ENCODE measurements around the gene HJV.
"Not testable (repeated sequence)": the region's sequence is repeated elsewhere in the genome, so short reads cannot be mapped to it uniquely, and the experiment has no call there.

Gene HJV

DNA sequence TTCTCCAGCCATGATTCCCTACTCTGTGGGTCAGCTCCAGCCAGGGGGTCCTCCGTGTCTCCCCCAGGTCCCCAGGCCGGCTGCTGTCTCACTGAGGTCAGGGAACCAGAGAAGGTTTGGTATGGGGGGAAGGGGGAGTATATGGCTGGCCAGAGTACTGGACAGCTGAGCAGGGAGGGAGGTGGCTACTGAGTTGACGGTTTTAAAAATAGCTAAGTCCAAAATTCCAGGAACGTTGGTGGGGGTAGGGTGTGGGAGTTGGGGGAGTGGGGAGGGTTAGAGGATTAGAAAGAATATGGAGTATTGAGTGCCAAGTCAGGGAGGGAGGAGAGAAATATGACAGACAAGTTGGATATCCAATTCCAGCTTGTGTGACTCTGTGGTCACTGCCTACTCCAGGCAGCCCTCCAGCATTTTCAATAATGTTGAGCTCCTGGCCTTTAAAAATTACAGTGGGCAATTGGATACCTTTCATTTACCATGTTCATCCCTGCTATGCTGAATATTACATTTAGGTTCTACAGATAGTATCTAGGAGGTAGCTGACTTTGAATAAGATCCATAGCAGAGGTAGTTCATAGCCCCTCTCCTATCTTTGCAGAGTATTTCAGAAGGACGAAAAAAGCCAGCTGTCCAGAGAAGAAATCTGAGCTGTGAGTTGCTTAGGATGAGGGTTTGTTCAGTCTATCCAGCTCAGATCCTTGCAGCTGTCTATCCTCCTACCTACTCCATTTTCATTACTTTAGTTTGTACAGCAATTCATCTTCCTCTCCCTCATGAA is at the start of gene HJV:
TSS of gene HJV (minus strand) at position 114 of the 781 bp plus-strand sequence. CDS start 1,504 bp downstream, outside the sequence.
- TF ChIP-seq, protein P1, sequence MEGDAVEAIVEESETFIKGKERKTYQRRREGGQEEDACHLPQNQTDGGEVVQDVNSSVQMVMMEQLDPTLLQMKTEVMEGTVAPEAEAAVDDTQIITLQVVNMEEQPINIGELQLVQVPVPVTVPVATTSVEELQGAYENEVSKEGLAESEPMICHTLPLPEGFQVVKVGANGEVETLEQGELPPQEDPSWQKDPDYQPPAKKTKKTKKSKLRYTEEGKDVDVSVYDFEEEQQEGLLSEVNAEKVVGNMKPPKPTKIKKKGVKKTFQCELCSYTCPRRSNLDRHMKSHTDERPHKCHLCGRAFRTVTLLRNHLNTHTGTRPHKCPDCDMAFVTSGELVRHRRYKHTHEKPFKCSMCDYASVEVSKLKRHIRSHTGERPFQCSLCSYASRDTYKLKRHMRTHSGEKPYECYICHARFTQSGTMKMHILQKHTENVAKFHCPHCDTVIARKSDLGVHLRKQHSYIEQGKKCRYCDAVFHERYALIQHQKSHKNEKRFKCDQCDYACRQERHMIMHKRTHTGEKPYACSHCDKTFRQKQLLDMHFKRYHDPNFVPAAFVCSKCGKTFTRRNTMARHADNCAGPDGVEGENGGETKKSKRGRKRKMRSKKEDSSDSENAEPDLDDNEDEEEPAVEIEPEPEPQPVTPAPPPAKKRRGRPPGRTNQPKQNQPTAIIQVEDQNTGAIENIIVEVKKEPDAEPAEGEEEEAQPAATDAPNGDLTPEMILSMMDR (IDR thresholded peaks at IDR 0.05; ENCODE audit: borderline replicate concordance, control extremely low read depth, extremely low read depth, insufficient read depth, missing control alignments): no peak
- in situ Hi-C loops (cut with MboI; ENCODE audit: low sequenced_read_pairs, unreplicated experiment): no loop called here
- no peak for DNase-seq (ENCODE audit: low spot score)

DNA sequence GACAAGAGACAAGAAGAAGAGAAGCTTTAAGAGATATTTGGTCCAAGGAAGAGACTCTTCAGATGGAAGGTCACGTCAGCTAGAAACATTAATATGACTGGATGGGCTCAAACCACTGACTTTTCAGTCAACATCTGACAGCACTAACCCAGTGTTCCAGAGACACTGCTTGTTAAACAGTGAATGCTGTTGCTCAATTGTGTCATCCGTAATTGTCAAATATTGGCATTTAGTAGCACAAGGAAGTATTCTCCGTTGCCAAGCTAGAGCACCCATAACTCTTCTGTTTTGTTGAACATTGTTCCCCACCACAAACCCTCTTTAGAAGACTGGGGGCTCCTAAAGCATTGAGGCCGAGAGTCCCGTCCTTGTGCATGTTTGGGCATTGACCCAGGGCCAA is 37.6 kb upstream of the HJV start:
- in situ Hi-C loops (cut with MboI; ENCODE audit: low sequenced_read_pairs, unreplicated experiment); DNase-seq (ENCODE audit: low spot score): not testable (repeated sequence)

DNA sequence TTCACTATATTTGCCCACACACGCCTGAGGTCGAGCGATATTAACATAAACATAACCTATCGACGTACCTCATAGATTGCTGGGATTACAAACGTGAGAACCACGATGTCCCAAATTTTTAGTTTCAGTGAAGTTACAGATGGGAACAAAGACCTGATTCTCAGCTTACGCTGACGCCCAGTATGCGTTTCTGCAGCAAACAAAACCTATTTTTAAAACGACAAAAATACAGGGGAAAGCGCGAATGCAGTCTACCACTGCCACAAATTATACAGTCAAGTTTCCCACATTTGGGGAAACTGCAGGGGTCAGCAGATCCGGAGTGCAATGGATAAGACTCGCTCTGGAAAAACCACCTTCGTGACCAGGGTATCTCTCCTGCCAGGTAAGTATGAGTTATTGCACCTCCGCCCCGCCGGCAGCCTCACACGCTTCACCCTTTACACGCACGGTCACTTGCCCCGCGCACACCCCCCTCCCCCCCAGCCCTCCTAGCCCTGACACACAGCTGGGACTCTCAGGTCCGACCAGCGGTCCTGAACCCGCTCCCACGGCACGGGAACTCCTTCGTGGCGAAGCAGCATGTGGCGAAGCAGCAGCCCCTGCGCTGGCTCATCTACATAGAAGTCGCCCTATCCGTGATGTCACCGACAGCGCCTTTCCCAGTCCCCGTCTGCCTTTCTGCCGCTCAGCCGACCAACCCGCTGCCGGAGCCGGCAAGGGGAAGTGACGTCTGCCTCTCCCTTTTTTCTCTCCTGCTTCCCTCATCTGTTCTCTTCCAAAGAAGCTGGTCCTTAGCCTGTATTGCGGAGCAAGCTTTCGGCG is 30.5 kb upstream of the HJV start:
- peak; percentile 83 for DNase-seq (ENCODE audit: low spot score)
- in situ Hi-C loops (cut with MboI; ENCODE audit: low sequenced_read_pairs, unreplicated experiment): not testable (repeated sequence)

DNA sequence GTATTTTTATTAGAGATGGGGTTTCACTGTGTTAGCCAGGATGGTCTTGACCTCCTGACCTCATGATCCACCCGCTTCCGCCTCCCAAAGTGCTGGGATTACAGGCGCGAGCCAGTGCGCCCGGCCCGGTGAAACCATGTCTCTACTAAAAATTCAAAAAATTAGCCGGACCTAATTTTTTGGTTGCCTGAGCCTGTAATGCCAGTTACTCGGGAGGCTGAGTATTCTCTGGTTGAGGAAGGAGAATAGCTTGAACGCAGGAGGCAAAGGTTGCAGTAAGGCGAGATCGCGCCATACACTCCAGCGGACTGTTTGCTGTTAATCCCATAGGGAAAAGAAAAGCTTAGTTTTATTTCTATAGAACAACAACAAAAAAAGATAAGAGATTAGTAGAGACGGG is 29.9 kb upstream of the HJV start:
- no peak for DNase-seq (ENCODE audit: low spot score)
- in situ Hi-C loops (cut with MboI; ENCODE audit: low sequenced_read_pairs, unreplicated experiment): no loop called here
- TF ChIP-seq, protein P1 (IDR thresholded peaks at IDR 0.05; ENCODE audit: borderline replicate concordance, control extremely low read depth, extremely low read depth, insufficient read depth, missing control alignments): no peak

DNA sequence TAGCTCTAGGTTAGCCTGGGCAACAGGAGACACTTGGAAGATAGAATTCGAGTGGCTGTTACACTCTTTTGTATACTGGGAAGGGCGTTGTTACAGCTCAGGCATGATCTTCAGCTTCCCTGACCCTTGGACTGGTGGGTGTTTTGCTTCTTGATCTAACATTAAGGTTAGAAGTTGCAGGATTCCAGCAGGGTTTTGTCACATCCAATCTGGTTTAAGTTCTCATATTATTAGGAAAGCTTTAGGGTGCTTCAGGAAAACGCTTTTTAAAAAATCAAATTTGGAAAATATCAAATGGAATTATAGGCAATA is 29.1 kb upstream of the HJV start:
- in situ Hi-C loops (cut with MboI; ENCODE audit: low sequenced_read_pairs, unreplicated experiment); DNase-seq (ENCODE audit: low spot score): not testable (repeated sequence)

DNA sequence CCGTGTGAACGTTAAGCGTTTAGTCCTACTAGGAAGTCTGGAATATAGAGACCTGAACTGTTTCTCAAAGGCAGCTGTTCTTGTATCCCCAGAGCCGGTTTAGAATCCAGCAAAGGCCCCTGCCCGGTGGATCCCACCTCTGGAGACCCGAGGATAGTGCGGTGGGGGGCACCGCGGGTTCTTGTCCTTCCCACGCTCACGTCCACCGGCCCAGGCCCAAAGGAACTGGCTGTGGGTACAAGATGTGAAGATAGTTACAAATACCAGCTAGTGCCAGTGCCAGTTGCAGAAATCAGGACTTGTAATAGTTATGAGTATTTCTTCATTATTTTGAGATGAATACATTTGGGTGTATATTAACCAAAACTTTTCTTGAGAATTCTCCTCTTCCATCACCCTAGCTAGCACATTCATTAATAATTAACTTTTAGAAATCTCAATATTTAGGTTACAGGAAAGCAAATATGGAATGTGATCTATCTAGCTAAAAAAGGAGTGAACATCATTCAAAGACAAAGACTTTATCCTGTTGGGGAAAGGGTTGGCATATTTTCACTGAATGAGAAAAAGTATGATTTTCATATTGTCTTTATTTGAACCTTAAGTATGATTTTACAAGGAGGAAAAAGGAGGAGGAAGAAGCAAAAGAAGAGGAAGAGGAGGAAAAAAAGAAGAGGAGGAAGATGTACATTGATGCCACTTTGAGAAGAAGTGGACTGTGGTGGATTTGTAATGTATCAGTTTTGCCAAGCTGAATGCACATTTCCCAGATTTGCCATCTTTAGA is 28.5 kb upstream of the HJV start:
- in situ Hi-C loops (cut with MboI; ENCODE audit: low sequenced_read_pairs, unreplicated experiment): not testable (repeated sequence)

GRCh38 chr1:146049436-146049835 is 27.9 kb upstream of the HJV start:
- DNase-seq (ENCODE audit: low spot score): no peak
- in situ Hi-C loops (cut with MboI; ENCODE audit: low sequenced_read_pairs, unreplicated experiment): no loop called here
- TF ChIP-seq, protein P1 (IDR thresholded peaks at IDR 0.05; ENCODE audit: borderline replicate concordance, control extremely low read depth, extremely low read depth, insufficient read depth, missing control alignments): no peak

More for the DNA sequence above, 28.5 kb upstream of the HJV start:
- not testable (repeated sequence) for DNase-seq (ENCODE audit: low spot score)

- DNase-seq (ENCODE audit: low spot score); in situ Hi-C loops (cut with MboI; ENCODE audit: low sequenced_read_pairs, unreplicated experiment): not testable (repeated sequence)
These were observed 27.1 kb upstream of the HJV start for GRCh38 chr1:146048514-146049115.

GRCh38 chr1:146046664-146047063 is 25.1 kb upstream of the HJV start:
- no peak for DNase-seq (ENCODE audit: low spot score)
- in situ Hi-C loops (cut with MboI; ENCODE audit: low sequenced_read_pairs, unreplicated experiment): no loop called here
- TF ChIP-seq, protein P1 (IDR thresholded peaks at IDR 0.05; ENCODE audit: borderline replicate concordance, control extremely low read depth, extremely low read depth, insufficient read depth, missing control alignments): no peak

All from GM13976 (cell line).